ENCODE measurements around the gene BRS3.

The BRS3 gene

DNA sequence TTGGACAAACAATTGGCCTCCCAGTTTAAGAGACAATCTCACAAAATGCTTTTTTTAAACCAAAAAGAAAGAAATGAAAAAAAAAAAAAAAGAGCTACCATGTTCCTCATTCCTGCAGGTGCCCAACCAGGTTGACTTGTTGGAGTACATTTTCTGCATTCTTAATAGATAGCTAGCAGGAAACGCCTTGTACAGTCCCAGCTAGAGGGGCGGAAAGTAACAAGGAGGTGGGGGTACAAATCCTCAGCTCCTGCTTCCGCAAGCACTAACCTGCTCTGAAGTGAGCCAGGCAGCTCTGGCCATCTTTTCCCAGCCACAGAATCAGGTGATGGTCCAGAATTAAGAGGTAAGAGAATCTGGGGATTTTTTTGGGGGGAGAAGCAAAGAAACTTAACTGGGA, 44.2 kb downstream of the BRS3 start, which contains the start of gene VGLL1:
Gene VGLL1 (plus strand): TSS at position 265 of the 400 bp plus-strand sequence. CDS start 3,806 bp downstream, outside the sequence.
- no peak within 1 kb of the TSS for H3K4me3 ChIP-seq (ENCODE audit: low read depth, low read length)
- H3K27me3 ChIP-seq (ENCODE audit: control insufficient read depth, insufficient read depth, low read length): peaks cover 6% of the 10 kb centered on the region; the same call in 1 of the 2 replicates
- H3K27ac ChIP-seq (ENCODE audit: low read depth, low read length): peak within 1 kb of the TSS; percentile 15
- no peaks in the 10 kb centered on the region for H3K36me3 ChIP-seq (ENCODE audit: control insufficient read depth, insufficient read depth, low read length)
- no peaks in the 10 kb centered on the region for H3K4me1 ChIP-seq (ENCODE audit: control insufficient read depth, insufficient read depth, low read length)
- no peaks in the 10 kb centered on the region for H3K9me3 ChIP-seq (ENCODE audit: control insufficient read depth, insufficient read depth, low read length)
- H3K9ac ChIP-seq (ENCODE audit: low read depth, low read length): no peak within 1 kb of the TSS

DNA sequence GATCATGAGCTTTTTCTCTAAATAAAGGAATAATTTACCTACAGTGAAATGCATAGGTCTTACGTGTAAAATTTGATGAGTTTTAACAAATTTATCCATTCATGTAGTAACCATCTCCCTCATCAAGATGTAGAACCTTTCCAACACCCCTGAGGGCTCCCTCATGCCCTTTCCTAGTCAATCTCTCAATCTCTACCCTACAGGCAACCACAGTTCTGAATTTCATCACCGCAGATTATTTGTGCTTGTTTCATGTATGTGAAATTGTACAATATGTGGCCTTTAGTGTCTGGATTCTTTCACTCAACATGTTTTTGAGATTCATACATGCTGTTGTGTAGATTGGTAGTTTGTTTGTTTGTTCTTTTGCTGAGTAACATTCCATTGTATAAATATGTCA, 46.4 kb downstream of the BRS3 start:
- Histone ChIP-seq H3K27ac (ENCODE audit: low read depth, low read length) (no peak overlapping the region), H3K9ac (ENCODE audit: low read depth, low read length) (no peak overlapping the region), H3K9me3 (ENCODE audit: control insufficient read depth, insufficient read depth, low read length) (no peaks in the 10 kb centered on the region), H3K27me3 (ENCODE audit: control insufficient read depth, insufficient read depth, low read length) (peaks cover 6% of the 10 kb centered on the region; the same call in 1 of the 2 replicates), H3K4me3 (ENCODE audit: low read depth, low read length) (no peak overlapping the region), H3K36me3 (ENCODE audit: control insufficient read depth, insufficient read depth, low read length) (no peaks in the 10 kb centered on the region), H3K4me1 (ENCODE audit: control insufficient read depth, insufficient read depth, low read length) (no peaks in the 10 kb centered on the region)

DNA sequence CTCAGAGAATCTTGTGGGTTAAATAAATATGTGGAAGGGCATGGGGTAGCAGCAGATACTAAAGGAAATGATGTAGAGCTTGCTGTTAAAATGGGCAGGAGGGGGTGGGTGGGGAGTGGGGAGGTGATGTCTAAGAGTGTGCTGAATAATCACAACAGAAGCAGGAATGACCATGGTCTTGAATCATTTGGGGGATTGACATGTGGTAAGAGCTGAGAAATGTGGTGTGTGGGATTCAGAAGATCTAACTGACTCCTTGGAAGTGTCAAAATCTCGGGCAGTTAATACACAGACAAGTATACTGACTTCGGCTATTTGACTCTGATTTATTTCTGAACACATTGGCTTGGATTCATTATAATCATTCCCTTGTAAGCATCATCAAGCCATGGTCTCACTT, 51.1 kb downstream of the BRS3 start:
- H3K27me3 ChIP-seq (ENCODE audit: control insufficient read depth, insufficient read depth, low read length): peaks cover 9% of the 10 kb centered on the region; the same call in 1 of the 2 replicates
- no peaks in the 10 kb centered on the region for H3K36me3 ChIP-seq (ENCODE audit: control insufficient read depth, insufficient read depth, low read length)
- no peaks in the 10 kb centered on the region for H3K9me3 ChIP-seq (ENCODE audit: control insufficient read depth, insufficient read depth, low read length)
- no peaks in the 10 kb centered on the region for H3K4me1 ChIP-seq (ENCODE audit: control insufficient read depth, insufficient read depth, low read length)
- no peak overlapping the region for H3K27ac ChIP-seq (ENCODE audit: low read depth, low read length)
- H3K4me3 ChIP-seq (ENCODE audit: low read depth, low read length): no peak overlapping the region
- H3K9ac ChIP-seq (ENCODE audit: low read depth, low read length): no peak overlapping the region

DNA sequence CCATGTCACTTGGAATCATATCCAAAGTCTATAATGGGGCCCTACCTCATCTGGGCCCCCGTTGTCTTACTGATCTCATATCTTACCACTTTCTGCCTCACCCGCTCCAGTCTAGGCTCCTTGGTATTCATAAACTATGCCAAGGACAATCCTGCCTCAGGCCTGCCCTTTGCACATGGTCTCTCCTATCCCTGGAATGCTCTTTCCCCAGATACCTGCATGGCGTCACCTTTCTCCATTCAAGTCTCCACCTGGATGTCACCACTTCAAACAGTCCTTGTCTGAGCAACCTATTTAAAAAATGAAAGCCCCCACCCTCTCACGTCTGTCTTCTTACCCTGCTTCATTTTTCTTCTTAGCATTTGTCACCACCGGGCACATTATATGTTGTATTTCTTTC, 52.5 kb downstream of the BRS3 start:
- H3K36me3 ChIP-seq (ENCODE audit: control insufficient read depth, insufficient read depth, low read length): no peaks in the 10 kb centered on the region

DNA sequence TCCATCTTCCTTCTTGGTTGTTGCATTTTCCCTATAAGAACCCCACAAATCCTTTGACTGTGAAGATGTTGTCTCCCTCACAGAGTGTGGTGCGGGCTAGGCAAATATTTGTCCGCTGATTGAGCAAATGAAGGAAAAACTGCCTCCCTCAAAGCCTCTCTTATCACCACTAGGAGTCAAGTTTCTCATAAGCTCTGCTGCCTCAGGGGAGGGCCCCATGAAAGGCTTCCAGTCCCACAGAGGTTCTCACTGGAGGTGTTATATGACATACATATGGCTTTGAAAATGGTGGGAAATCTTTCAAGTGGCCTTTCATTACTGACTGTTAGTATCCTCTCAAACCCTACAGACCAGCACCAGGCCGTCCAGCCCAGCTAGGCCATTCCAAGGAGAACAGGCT, 53.5 kb downstream of the BRS3 start:
- Histone ChIP-seq H3K27ac (ENCODE audit: low read depth, low read length) (no peak overlapping the region), H3K9ac (ENCODE audit: low read depth, low read length) (no peak overlapping the region), H3K36me3 (ENCODE audit: control insufficient read depth, insufficient read depth, low read length) (no peaks in the 10 kb centered on the region), H3K4me1 (ENCODE audit: control insufficient read depth, insufficient read depth, low read length) (no peaks in the 10 kb centered on the region), H3K4me3 (ENCODE audit: low read depth, low read length) (no peak overlapping the region), H3K9me3 (ENCODE audit: control insufficient read depth, insufficient read depth, low read length) (no peaks in the 10 kb centered on the region), H3K27me3 (ENCODE audit: control insufficient read depth, insufficient read depth, low read length) (0 out of 2 replicates have a peak, but pooled peaks cover 3% of the 10 kb centered on the region)

More for the DNA sequence above, 52.5 kb downstream of the BRS3 start:
- H3K4me3 ChIP-seq (ENCODE audit: low read depth, low read length): no peak overlapping the region
- peaks cover 9% of the 10 kb centered on the region; the same call in 1 of the 2 replicates for H3K27me3 ChIP-seq (ENCODE audit: control insufficient read depth, insufficient read depth, low read length)
- H3K9me3 ChIP-seq (ENCODE audit: control insufficient read depth, insufficient read depth, low read length): no peaks in the 10 kb centered on the region
- no peaks in the 10 kb centered on the region for H3K4me1 ChIP-seq (ENCODE audit: control insufficient read depth, insufficient read depth, low read length)
- H3K27ac ChIP-seq (ENCODE audit: low read depth, low read length): no peak overlapping the region
- no peak overlapping the region for H3K9ac ChIP-seq (ENCODE audit: low read depth, low read length)

DNA sequence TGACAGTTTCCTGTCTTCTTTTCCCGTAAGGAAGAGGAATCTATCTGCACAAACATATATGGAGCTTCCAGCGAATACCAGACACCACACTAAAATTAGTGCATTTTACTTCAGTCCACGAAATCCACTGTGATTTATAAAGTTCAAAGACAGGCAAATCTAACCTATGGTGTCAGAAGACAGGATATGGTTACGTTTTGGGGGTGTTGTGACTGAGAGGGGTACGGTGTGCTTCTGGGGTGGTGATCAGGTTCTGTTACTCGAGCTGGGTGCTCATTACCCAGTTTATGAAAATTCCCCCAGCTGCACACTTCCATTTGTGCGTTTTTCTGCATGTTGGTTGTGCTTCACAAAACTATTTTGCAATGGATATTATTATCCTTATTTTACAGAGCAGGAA, 54.5 kb downstream of the BRS3 start:
- Histone ChIP-seq H3K4me3 (ENCODE audit: low read depth, low read length) (no peak overlapping the region), H3K27ac (ENCODE audit: low read depth, low read length) (no peak overlapping the region), H3K4me1 (ENCODE audit: control insufficient read depth, insufficient read depth, low read length) (no peaks in the 10 kb centered on the region), H3K36me3 (ENCODE audit: control insufficient read depth, insufficient read depth, low read length) (no peaks in the 10 kb centered on the region), H3K9ac (ENCODE audit: low read depth, low read length) (no peak overlapping the region), H3K9me3 (ENCODE audit: control insufficient read depth, insufficient read depth, low read length) (no peaks in the 10 kb centered on the region), H3K27me3 (ENCODE audit: control insufficient read depth, insufficient read depth, low read length) (0 out of 2 replicates have a peak, but pooled peaks cover 3% of the 10 kb centered on the region)

All from HUES48 (cell line).